CD4-positive, alpha-beta memory T cell (primary cell): ENCODE data around the gene SFXN5. TPM values are rescaled to one million over a fixed set of nuclear protein-coding genes. Genes with fewer than 3 reads are reported as not detected.

ENCODE experiments used
- CTCF ChIA-PET: fragments of 350-600 bp; sonication (Branson Sonifier 250); formaldehyde crosslinking; loops from one replicate; lab custom pipeline; 2021; ENCODE audit warnings: inconsistent platforms; ENCODE audit not compliant: partially characterized antibody; lab: Charles Lee
- POLR2A ChIA-PET: fragments of 350-600 bp; sonication (Branson Sonifier 250); formaldehyde crosslinking; loops from one replicate; lab custom pipeline; 2021; ENCODE audit not compliant: partially characterized antibody; lab: Charles Lee
- DNase-seq, 5 donors: peaks; one replicate each; pipeline versions ENCODE4 v3.0.0 to v3.0.0-alpha.2; 2020 to 2022; ENCODE audit warnings: mixed read lengths in 1 of 5
- H3K27ac ChIP-seq: one replicate; pipeline ENCODE4 v1.7.0; 2013; ENCODE audit warnings: low read depth, low read length
- H3K27me3 ChIP-seq: 2 replicates; pipeline ENCODE4 v1.7.0; 2013; ENCODE audit warnings: mild to moderate bottlenecking, low read length, moderate library complexity; ENCODE audit not compliant: insufficient read depth
- H3K36me3 ChIP-seq: 2 replicates; pipeline ENCODE4 v1.7.0; 2013; ENCODE audit warnings: mild to moderate bottlenecking, low read length, moderate library complexity; ENCODE audit not compliant: insufficient read depth
- H3K4me1 ChIP-seq: 2 replicates; pipeline ENCODE4 v1.7.0; 2013; ENCODE audit warnings: mild to moderate bottlenecking, low read length, moderate library complexity; ENCODE audit not compliant: insufficient read depth
- H3K4me3 ChIP-seq, 2 donors: one replicate each; pipeline ENCODE4 v1.7.0; 2013; ENCODE audit warnings: low read length in 2 of 2, mild to moderate bottlenecking in 1 of 2
- H3K9me3 ChIP-seq, 2 donors: one replicate each; pipeline ENCODE4 v1.7.0; 2013; ENCODE audit warnings: low read length in 2 of 2, control low read depth in 1 of 2; ENCODE audit not compliant: control insufficient read depth in 1 of 2
- H3K27ac Mint-ChIP-seq, 7 donors: one replicate each; pipeline ENCODE4 v1.8.0; 2020 to 2021; ENCODE audit warnings: mixed read lengths in 7 of 7, mild to moderate bottlenecking in 6 of 7, inconsistent platforms in 3 of 7, moderate library complexity in 3 of 7
- H3K27me3 Mint-ChIP-seq, 2 donors: one replicate each; pipeline ENCODE4 v1.8.0; 2020 to 2021; ENCODE audit warnings: mixed read lengths in 2 of 2
- H3K36me3 Mint-ChIP-seq, 2 donors: one replicate each; pipeline ENCODE4 v1.8.0; 2020 to 2021; ENCODE audit warnings: mixed read lengths in 2 of 2, inconsistent platforms in 1 of 2, mild to moderate bottlenecking in 1 of 2
- H3K4me1 Mint-ChIP-seq, 4 donors: one replicate each; pipeline ENCODE4 v1.8.0; 2020 to 2021; ENCODE audit warnings: mixed read lengths in 4 of 4, mild to moderate bottlenecking in 1 of 4
- H3K4me3 Mint-ChIP-seq, 8 donors: one replicate each; pipeline ENCODE4 v1.8.0; 2020 to 2021; ENCODE audit warnings: mixed read lengths in 8 of 8, mild to moderate bottlenecking in 7 of 8, moderate library complexity in 6 of 8, inconsistent platforms in 3 of 8
- H3K9me3 Mint-ChIP-seq, 8 donors: one replicate each; pipeline ENCODE4 v1.8.0; 2020 to 2021; ENCODE audit warnings: mixed read lengths in 8 of 8, mild to moderate bottlenecking in 5 of 8, inconsistent platforms in 3 of 8, moderate library complexity in 1 of 8
- intact Hi-C: fragments of 100-400 bp; cut with micrococcal nuclease; formaldehyde crosslinking; loops from one replicate; pipeline ENCODE4 v1.15.1; 2023
- polyA plus RNA-seq, 2 donors: library from polyadenylated mRNA; unstranded; fragments of 300-500 nt; fragmentation: Illumina TruSeq; gene quantifications; one replicate each; pipeline ENCODE4 v1.2.3, GENCODE V29; 2021
- total RNA-seq, 2 experiments: library from RNA; stranded (reverse); gene quantifications; one replicate each; pipeline ENCODE4 v1.2.3, GENCODE V29; 2021

SFXN5 gene
- total and polyA plus RNA-seq, 4 experiments from 2014 or later, result 0.95 to 10.0 (median 4.1) TPM

- no peaks in the 10 kb centered on the region for H3K4me1 ChIP-seq
- no peaks in the 10 kb centered on the region for H3K27me3 ChIP-seq
- Mint-ChIP-seq H3K27me3 (no peaks in the 10 kb centered on the region), H3K36me3 (no peaks in the 10 kb centered on the region), H3K4me3 (no peak overlapping the region), H3K9me3 (no peaks in the 10 kb centered on the region), H3K4me1 (no peaks in the 10 kb centered on the region), H3K27ac (no peak overlapping the region)
- H3K27ac ChIP-seq, result no peak overlapping the region
- ChIA-PET POLR2A (no interaction called here), CTCF (interaction anchor here (1.5 kb wide), 1 partner anchor 31 kb away, joined by 3 read pairs; no protein-coding TSS in a partner anchor)
- DNase-seq, result no peak
- no peak overlapping the region for H3K4me3 ChIP-seq
- no peaks in the 10 kb centered on the region for H3K36me3 ChIP-seq
- no peaks in the 10 kb centered on the region for H3K9me3 ChIP-seq
- intact Hi-C loops, result no loop called here
These were observed 128.6 kb downstream of the SFXN5 start for GRCh38 chr2:72942881-72943418.

GRCh38 chr2:72942293-72942692 lies 129.2 kb downstream of the SFXN5 start:
- POLR2A ChIA-PET, result no interaction called here

GRCh38 chr2:72940786-72941185 lies 130.7 kb downstream of the SFXN5 start:
- Histone ChIP-seq H3K27me3 (no peaks in the 10 kb centered on the region), H3K36me3 (no peaks in the 10 kb centered on the region), H3K9me3 (no peaks in the 10 kb centered on the region), H3K27ac (no peak overlapping the region), H3K4me3 (no peak overlapping the region), H3K4me1 (no peaks in the 10 kb centered on the region)
- no peak overlapping the region for H3K4me3 Mint-ChIP-seq
- H3K9me3 Mint-ChIP-seq, result peaks cover 0 to 2% (median 0%) of the 10 kb centered on the region in 8 donors
- no peaks in the 10 kb centered on the region for H3K27me3 Mint-ChIP-seq
- no peak overlapping the region for H3K27ac Mint-ChIP-seq
- no peaks in the 10 kb centered on the region for H3K36me3 Mint-ChIP-seq
- H3K4me1 Mint-ChIP-seq, result no peaks in the 10 kb centered on the region
- POLR2A ChIA-PET, result no interaction called here
- CTCF ChIA-PET, result no interaction called here
- intact Hi-C loops, result no loop called here
- DNase-seq, result no peak

More at GRCh38 chr2:72942293-72942692, 129.2 kb downstream of the SFXN5 start:
- no peak overlapping the region for H3K27ac Mint-ChIP-seq
- no peaks in the 10 kb centered on the region for H3K27me3 ChIP-seq
- no peaks in the 10 kb centered on the region for H3K36me3 ChIP-seq
- H3K4me1 Mint-ChIP-seq, result no peaks in the 10 kb centered on the region
- H3K4me1 ChIP-seq, result no peaks in the 10 kb centered on the region
- intact Hi-C loops, result no loop called here
- peaks cover 0 to 2% (median 0%) of the 10 kb centered on the region in 8 donors for H3K9me3 Mint-ChIP-seq
- H3K27ac ChIP-seq, result no peak overlapping the region
- H3K36me3 Mint-ChIP-seq, result no peaks in the 10 kb centered on the region
- no peak overlapping the region for H3K4me3 ChIP-seq
- DNase-seq, result no peak
- no peaks in the 10 kb centered on the region for H3K9me3 ChIP-seq
- H3K4me3 Mint-ChIP-seq, result no peak overlapping the region
- no peaks in the 10 kb centered on the region for H3K27me3 Mint-ChIP-seq
- CTCF ChIA-PET, result no interaction called here

GRCh38 chr2:72940361-72940760 lies 131.2 kb downstream of the SFXN5 start:
- H3K4me1 Mint-ChIP-seq, result no peaks in the 10 kb centered on the region
- DNase-seq, result no peak
- intact Hi-C loops, result no loop called here
- H3K36me3 Mint-ChIP-seq, result no peaks in the 10 kb centered on the region
- ChIA-PET POLR2A (no interaction called here), CTCF (no interaction called here)
- Histone ChIP-seq H3K4me1 (no peaks in the 10 kb centered on the region), H3K4me3 (no peak overlapping the region), H3K27me3 (no peaks in the 10 kb centered on the region), H3K36me3 (no peaks in the 10 kb centered on the region), H3K9me3 (no peaks in the 10 kb centered on the region), H3K27ac (no peak overlapping the region)
- H3K27me3 Mint-ChIP-seq, result peaks cover 0 to 2% of the 10 kb centered on the region in 2 donors
- H3K9me3 Mint-ChIP-seq, result peaks cover 0 to 2% (median 0%) of the 10 kb centered on the region in 8 donors
- H3K4me3 Mint-ChIP-seq, result no peak overlapping the region
- no peak overlapping the region for H3K27ac Mint-ChIP-seq

- H3K27ac ChIP-seq, result no peak overlapping the region
- Mint-ChIP-seq H3K4me3 (no peak overlapping the region), H3K27ac (no peak overlapping the region), H3K27me3 (peaks cover 1 to 12% of the 10 kb centered on the region in 2 donors), H3K36me3 (no peaks in the 10 kb centered on the region), H3K9me3 (peaks cover 0 to 2% (median 0%) of the 10 kb centered on the region in 8 donors), H3K4me1 (no peaks in the 10 kb centered on the region)
- H3K9me3 ChIP-seq, result no peaks in the 10 kb centered on the region
- POLR2A ChIA-PET, result no interaction called here
- DNase-seq, result no peak
- no peak overlapping the region for H3K4me3 ChIP-seq
- no peaks in the 10 kb centered on the region for H3K4me1 ChIP-seq
- no peaks in the 10 kb centered on the region for H3K27me3 ChIP-seq
- CTCF ChIA-PET, result no interaction called here
- H3K36me3 ChIP-seq, result no peaks in the 10 kb centered on the region
- intact Hi-C loops, result no loop called here
These were observed 133.1 kb downstream of the SFXN5 start for GRCh38 chr2:72938455-72938854.

- no peaks in the 10 kb centered on the region for H3K36me3 ChIP-seq
- no peaks in the 10 kb centered on the region for H3K4me1 ChIP-seq
- H3K9me3 ChIP-seq, result no peaks in the 10 kb centered on the region
- peaks cover 1 to 12% of the 10 kb centered on the region in 2 donors for H3K27me3 Mint-ChIP-seq
- H3K4me3 Mint-ChIP-seq, result no peak overlapping the region
- peaks cover 0 to 2% (median 0%) of the 10 kb centered on the region in 8 donors for H3K9me3 Mint-ChIP-seq
- H3K27ac ChIP-seq, result no peak overlapping the region
- H3K4me3 ChIP-seq, result no peak overlapping the region
- H3K27me3 ChIP-seq, result no peaks in the 10 kb centered on the region
- no peak for DNase-seq
- POLR2A ChIA-PET, result no interaction called here
- intact Hi-C loops, result no loop called here
- no peaks in the 10 kb centered on the region for H3K36me3 Mint-ChIP-seq
- H3K4me1 Mint-ChIP-seq, result no peaks in the 10 kb centered on the region
- no peak overlapping the region for H3K27ac Mint-ChIP-seq
- CTCF ChIA-PET, result no interaction called here
These were observed 134.2 kb downstream of the SFXN5 start for GRCh38 chr2:72937356-72937669.

GRCh38 chr2:72936660-72937355 lies 134.7 kb downstream of the SFXN5 start:
- intact Hi-C loops, result no loop called here
- Mint-ChIP-seq H3K27ac (no peak overlapping the region), H3K9me3 (peaks cover 0 to 2% (median 0%) of the 10 kb centered on the region in 8 donors), H3K36me3 (no peaks in the 10 kb centered on the region), H3K27me3 (peaks cover 1 to 12% of the 10 kb centered on the region in 2 donors), H3K4me3 (no peak overlapping the region), H3K4me1 (no peaks in the 10 kb centered on the region)
- POLR2A ChIA-PET, result no interaction called here
- no peaks in the 10 kb centered on the region for H3K4me1 ChIP-seq
- H3K36me3 ChIP-seq, result no peaks in the 10 kb centered on the region
- H3K4me3 ChIP-seq, result no peak overlapping the region
- H3K27ac ChIP-seq, result no peak overlapping the region
- CTCF ChIA-PET, result no interaction called here
- no peak for DNase-seq
- no peaks in the 10 kb centered on the region for H3K9me3 ChIP-seq
- no peaks in the 10 kb centered on the region for H3K27me3 ChIP-seq
